KMS-11 (cell line): ENCODE results near the gene APIP.

Experiments used
- H2AFZ ChIP-seq: fragments of 200-600 bp; sonication (generic); 2 replicates; pipeline ENCODE4 v1.6.1; 2016; ENCODE audit warnings: antibody characterized with exemption, mixed run types, low read depth
- H3K27ac ChIP-seq: fragments of 200-600 bp; sonication (generic); 2 replicates; pipeline ENCODE4 v1.6.1; 2016; ENCODE audit warnings: mild to moderate bottlenecking, mixed run types
- H3K27me3 ChIP-seq: fragments of 200-600 bp; sonication (generic); 2 replicates; pipeline ENCODE4 v1.6.1; 2017; ENCODE audit warnings: mild to moderate bottlenecking, low read depth, mixed run types, moderate library complexity; ENCODE audit not compliant: insufficient read depth
- H3K36me3 ChIP-seq: fragments of 200-600 bp; sonication (generic); 2 replicates; pipeline ENCODE4 v1.6.1; 2017; ENCODE audit warnings: mild to moderate bottlenecking, mixed run types; ENCODE audit not compliant: insufficient read depth
- H3K4me1 ChIP-seq: fragments of 200-600 bp; sonication (generic); 2 replicates; pipeline ENCODE4 v1.6.1; 2016; ENCODE audit warnings: mild to moderate bottlenecking, low read depth, mixed run types; ENCODE audit not compliant: poor library complexity, severe bottlenecking
- H3K4me2 ChIP-seq: fragments of 200-600 bp; sonication (generic); 2 replicates; pipeline ENCODE4 v1.7.0; 2016; ENCODE audit warnings: mild to moderate bottlenecking, mixed run types
- H3K4me3 ChIP-seq: fragments of 200-600 bp; sonication (generic); IDR thresholded peaks from 2 replicates; pipeline ENCODE4 v1.6.1; 2017; ENCODE audit warnings: low read depth, low read length, mixed read lengths; ENCODE audit not compliant: insufficient read depth
- H3K79me2 ChIP-seq: fragments of 200-600 bp; sonication (generic); 2 replicates; pipeline ENCODE4 v1.6.1; 2016; ENCODE audit warnings: low read depth, mixed run types; ENCODE audit not compliant: insufficient read depth
- H3K9ac ChIP-seq: fragments of 200-600 bp; sonication (generic); 2 replicates; pipeline ENCODE4 v1.6.1; 2016; ENCODE audit warnings: mild to moderate bottlenecking, mixed run types
- H4K20me1 ChIP-seq: fragments of 200-600 bp; sonication (generic); 2 replicates; pipeline ENCODE4 v1.6.1; 2016; ENCODE audit warnings: mild to moderate bottlenecking, mixed run types; ENCODE audit not compliant: insufficient read depth
- TF ChIP-seq, protein P1 (sequence below): fragments of 200-600 bp; sonication (generic); conservative IDR thresholded peaks from 2 replicates; pipeline ENCODE4 v1.6.1; 2017; ENCODE audit warnings: low read depth, mild to moderate bottlenecking, antibody characterized with exemption, low read length, moderate library complexity, mixed read lengths

APIP gene

DNA sequence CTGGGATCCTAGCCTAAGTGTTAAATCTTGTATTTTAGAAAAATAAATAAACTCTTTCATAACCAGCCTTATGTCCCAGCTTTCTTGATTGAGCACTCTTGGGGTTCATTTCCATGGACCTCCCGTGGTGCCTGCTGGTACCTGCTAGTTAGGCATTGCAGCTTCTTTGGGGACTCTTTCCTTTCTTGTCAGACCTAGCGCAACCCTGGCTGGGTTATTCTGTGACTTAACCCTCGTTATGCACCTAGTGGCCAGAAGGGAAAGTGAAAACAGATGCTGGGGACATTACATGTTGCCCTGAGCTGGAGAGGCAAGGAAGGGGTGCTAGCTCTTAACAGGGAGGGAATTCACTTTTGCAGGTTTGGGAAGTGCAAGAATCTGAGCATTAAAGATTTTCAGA lies 46.8 kb downstream of the APIP start:
- H3K4me2 ChIP-seq: no peak overlapping the region
- no peaks in the 10 kb centered on the region for H3K27me3 ChIP-seq
- no peaks in the 10 kb centered on the region for H4K20me1 ChIP-seq
- H3K9ac ChIP-seq: no peak overlapping the region
- no peaks in the 10 kb centered on the region for H3K36me3 ChIP-seq
- no peak overlapping the region for H2AFZ ChIP-seq
- H3K4me1 ChIP-seq: peaks cover 12% of the 10 kb centered on the region
- H3K4me3 ChIP-seq: no peak overlapping the region
- no peaks in the 10 kb centered on the region for H3K79me2 ChIP-seq
- TF ChIP-seq, protein P1, sequence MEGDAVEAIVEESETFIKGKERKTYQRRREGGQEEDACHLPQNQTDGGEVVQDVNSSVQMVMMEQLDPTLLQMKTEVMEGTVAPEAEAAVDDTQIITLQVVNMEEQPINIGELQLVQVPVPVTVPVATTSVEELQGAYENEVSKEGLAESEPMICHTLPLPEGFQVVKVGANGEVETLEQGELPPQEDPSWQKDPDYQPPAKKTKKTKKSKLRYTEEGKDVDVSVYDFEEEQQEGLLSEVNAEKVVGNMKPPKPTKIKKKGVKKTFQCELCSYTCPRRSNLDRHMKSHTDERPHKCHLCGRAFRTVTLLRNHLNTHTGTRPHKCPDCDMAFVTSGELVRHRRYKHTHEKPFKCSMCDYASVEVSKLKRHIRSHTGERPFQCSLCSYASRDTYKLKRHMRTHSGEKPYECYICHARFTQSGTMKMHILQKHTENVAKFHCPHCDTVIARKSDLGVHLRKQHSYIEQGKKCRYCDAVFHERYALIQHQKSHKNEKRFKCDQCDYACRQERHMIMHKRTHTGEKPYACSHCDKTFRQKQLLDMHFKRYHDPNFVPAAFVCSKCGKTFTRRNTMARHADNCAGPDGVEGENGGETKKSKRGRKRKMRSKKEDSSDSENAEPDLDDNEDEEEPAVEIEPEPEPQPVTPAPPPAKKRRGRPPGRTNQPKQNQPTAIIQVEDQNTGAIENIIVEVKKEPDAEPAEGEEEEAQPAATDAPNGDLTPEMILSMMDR: 0 out of 2 replicates have a peak, but pooled peaks have one; percentile 23
- H3K27ac ChIP-seq: no peak overlapping the region

DNA sequence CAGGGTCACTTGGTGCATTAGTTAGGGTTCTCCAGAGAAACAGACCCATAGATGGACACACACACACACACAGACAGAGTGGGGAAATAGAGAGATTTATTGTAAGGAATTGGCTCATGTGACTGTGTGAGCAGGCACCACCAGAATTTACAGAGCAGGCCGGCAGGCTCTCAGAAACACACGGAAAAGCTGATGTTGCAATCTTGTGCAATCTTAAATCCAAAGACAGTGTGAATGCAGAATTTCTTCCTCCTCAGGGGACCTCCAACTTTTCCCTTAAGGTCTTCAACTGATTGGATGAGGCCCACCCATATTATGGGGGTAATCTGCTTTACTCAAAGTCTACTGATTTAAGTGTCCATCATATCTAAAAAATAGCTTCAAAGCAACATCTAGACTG lies 49.8 kb downstream of the APIP start:
- H3K4me1 ChIP-seq: peaks cover 27% of the 10 kb centered on the region
- H3K4me2 ChIP-seq: no peak overlapping the region
- H3K79me2 ChIP-seq: no peaks in the 10 kb centered on the region
- H3K4me3 ChIP-seq: no peak overlapping the region
- H4K20me1 ChIP-seq: no peaks in the 10 kb centered on the region
- H2AFZ ChIP-seq: no peak overlapping the region
- H3K36me3 ChIP-seq: no peaks in the 10 kb centered on the region
- TF ChIP-seq, protein P1: no peak
- H3K27me3 ChIP-seq: no peaks in the 10 kb centered on the region
- H3K27ac ChIP-seq: no peak overlapping the region
- H3K9ac ChIP-seq: no peak overlapping the region

DNA sequence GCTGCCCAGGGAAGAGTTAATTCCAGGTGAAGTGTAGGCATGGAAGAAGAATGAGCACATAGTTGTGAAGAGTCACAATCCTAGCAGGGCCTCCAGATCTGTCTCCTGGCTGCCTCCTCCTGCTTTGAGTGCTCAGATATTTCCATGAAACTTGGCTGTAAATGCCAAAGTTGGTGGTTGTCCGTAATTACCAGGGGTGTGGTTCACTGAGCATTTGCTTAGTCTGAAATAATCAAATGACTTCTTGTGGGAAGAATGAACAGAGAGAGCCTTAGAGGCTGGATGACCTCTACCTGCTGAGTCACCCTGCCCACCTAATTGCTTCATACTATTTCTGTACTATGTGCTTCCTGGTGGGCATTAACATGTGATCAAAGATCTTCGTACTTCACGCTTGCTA lies 50.9 kb downstream of the APIP start:
- Histone ChIP-seq H3K4me2 (no peak overlapping the region), H3K27ac (no peak overlapping the region), H3K27me3 (no peaks in the 10 kb centered on the region)

DNA sequence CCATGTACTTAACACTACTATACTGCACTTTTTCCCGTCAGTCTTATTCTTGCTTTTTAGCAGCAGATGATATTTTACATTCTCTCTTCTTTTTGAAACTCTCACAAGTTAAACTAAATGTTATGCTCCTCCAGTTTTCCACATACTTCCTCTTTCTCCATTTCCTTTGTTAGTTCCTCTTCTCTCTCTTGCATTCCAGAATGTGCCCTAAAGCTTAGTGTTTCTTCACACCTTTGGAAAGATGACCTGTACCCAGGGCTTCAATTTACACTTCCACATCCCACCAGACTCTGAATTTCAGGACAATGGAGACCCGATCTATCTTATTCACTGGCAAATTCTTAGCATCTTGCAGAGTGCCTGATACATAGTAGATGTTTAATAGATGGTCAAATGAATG lies 51.8 kb downstream of the APIP start:
- H3K36me3 ChIP-seq: no peaks in the 10 kb centered on the region
- H3K9ac ChIP-seq: no peak overlapping the region
- no peak overlapping the region for H3K4me2 ChIP-seq
- no peak overlapping the region for H2AFZ ChIP-seq
- no peaks in the 10 kb centered on the region for H3K79me2 ChIP-seq
- no peak overlapping the region for H3K4me3 ChIP-seq
- H3K27ac ChIP-seq: no peak overlapping the region
- H3K27me3 ChIP-seq: no peaks in the 10 kb centered on the region
- TF ChIP-seq, protein P1: no peak
- H4K20me1 ChIP-seq: no peaks in the 10 kb centered on the region
- H3K4me1 ChIP-seq: peaks cover 37% of the 10 kb centered on the region

More for the DNA sequence above, 50.9 kb downstream of the APIP start:
- H3K4me3 ChIP-seq: no peak overlapping the region
- no peaks in the 10 kb centered on the region for H3K36me3 ChIP-seq
- TF ChIP-seq, protein P1: no peak
- H2AFZ ChIP-seq: no peak overlapping the region
- peaks cover 37% of the 10 kb centered on the region for H3K4me1 ChIP-seq
- H3K9ac ChIP-seq: no peak overlapping the region
- no peaks in the 10 kb centered on the region for H3K79me2 ChIP-seq
- H4K20me1 ChIP-seq: no peaks in the 10 kb centered on the region

DNA sequence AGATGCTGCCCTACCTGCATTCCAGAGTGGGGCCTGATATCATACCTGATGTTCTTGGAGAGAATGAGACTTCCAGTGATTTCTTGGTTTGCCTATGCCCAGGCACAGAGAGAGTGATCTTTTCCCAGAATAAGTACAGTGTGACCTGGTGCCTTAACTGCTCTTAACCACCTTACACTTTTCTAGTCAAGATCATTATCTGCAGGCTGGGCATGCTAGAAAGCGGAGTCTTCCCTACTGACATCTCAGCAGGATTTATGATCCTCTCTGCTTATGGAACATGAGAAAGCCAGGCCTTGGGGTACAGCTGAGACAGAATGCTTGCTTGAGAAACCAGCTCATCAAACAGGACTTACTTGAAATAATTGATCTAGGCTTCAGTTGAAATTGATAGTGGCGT lies 53.1 kb downstream of the APIP start:
- no peaks in the 10 kb centered on the region for H3K79me2 ChIP-seq

More for the DNA sequence above, 53.1 kb downstream of the APIP start:
- Histone ChIP-seq H3K27ac (no peak overlapping the region), H3K4me1 (peaks cover 48% of the 10 kb centered on the region), H3K36me3 (no peaks in the 10 kb centered on the region), H2AFZ (no peak overlapping the region), H3K4me2 (no peak overlapping the region), H4K20me1 (no peaks in the 10 kb centered on the region), H3K9ac (no peak overlapping the region), H3K27me3 (no peaks in the 10 kb centered on the region), H3K4me3 (no peak overlapping the region)
- TF ChIP-seq, protein P1: no peak
